Measurements from ENCODE around the gene CD274. TPM values are rescaled to one million over a fixed set of nuclear protein-coding genes. Genes with fewer than 3 reads are reported as not detected.

Gene CD274
- total RNA-seq, 1 experiment from 2014 or later = 0.42 TPM

GRCh38 chr9:5448461-5449435 is 1.6 kb upstream of the CD274 start:
- peaks cover 3% of the 10 kb centered on the region; the same call in 1 of the 2 replicates for H3K4me1 Mint-ChIP-seq
- H3K4me3 Mint-ChIP-seq = no peak overlapping the region
- H3K36me3 Mint-ChIP-seq = no peaks in the 10 kb centered on the region
- TF ChIP-seq, protein P1, sequence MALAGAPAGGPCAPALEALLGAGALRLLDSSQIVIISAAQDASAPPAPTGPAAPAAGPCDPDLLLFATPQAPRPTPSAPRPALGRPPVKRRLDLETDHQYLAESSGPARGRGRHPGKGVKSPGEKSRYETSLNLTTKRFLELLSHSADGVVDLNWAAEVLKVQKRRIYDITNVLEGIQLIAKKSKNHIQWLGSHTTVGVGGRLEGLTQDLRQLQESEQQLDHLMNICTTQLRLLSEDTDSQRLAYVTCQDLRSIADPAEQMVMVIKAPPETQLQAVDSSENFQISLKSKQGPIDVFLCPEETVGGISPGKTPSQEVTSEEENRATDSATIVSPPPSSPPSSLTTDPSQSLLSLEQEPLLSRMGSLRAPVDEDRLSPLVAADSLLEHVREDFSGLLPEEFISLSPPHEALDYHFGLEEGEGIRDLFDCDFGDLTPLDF (CRISPR knock-in tag; IDR thresholded peaks at IDR 0.05) = no peak
- no peak for TF ChIP-seq SMAD4 (CRISPR knock-in tag; IDR thresholded peaks at IDR 0.05)
- ATAC-seq (no peak), DNase-seq (ENCODE audit: low spot score) (no peak)
- H3K27ac Mint-ChIP-seq = no peak overlapping the region
- ChIA-PET CTCF (interaction anchor here (1.2 to 3.3 kb wide), 3 partner anchors 11 to 260 kb away, joined by 3 to 36 read pairs (median 19); partner anchors contain the start of gene PLGRKT), POLR2A (no interaction called here)
- H3K27me3 Mint-ChIP-seq (ENCODE audit: low read depth) = peaks cover 8% of the 10 kb centered on the region; the same call in 1 of the 2 replicates
- peaks cover 4% of the 10 kb centered on the region; the same call in 1 of the 2 replicates for H3K9me3 Mint-ChIP-seq

- Mint-ChIP-seq H3K9me3 (peaks cover 4% of the 10 kb centered on the region; the same call in 1 of the 2 replicates), H3K4me3 (peak overlapping the region; percentile 71), H3K36me3 (no peaks in the 10 kb centered on the region), H3K27ac (no peak overlapping the region), H3K27me3 (ENCODE audit: low read depth) (peaks cover 6% of the 10 kb centered on the region; the same call in 1 of the 2 replicates), H3K4me1 (peaks cover 3% of the 10 kb centered on the region; the same call in 1 of the 2 replicates)
- no peak for DNase-seq (ENCODE audit: low spot score)
- CTCF ChIA-PET = interaction anchor here (0.6 to 3.3 kb wide), 27 partner anchors 7 to 691 kb away, joined by 3 to 37 read pairs (median 4); partner anchors contain the start of genes ERMP1, INSL6, PLGRKT and RIC1
- no peak for ATAC-seq
- POLR2A ChIA-PET = interaction anchor here (1.4 kb wide), 1 partner anchor 11 kb away, joined by 9 read pairs; the partner anchor contains the start of gene PLGRKT
- TF ChIP-seq RELA (CRISPR knock-in tag; IDR thresholded peaks at IDR 0.05; ENCODE audit: borderline replicate concordance) (no peak), ATF1 (CRISPR knock-in tag; IDR thresholded peaks at IDR 0.05) (no peak), ZNF416 (CRISPR knock-in tag; IDR thresholded peaks at IDR 0.05) (no peak), SMAD4 (CRISPR knock-in tag; IDR thresholded peaks at IDR 0.05) (no peak), ZNF281 (CRISPR knock-in tag; IDR thresholded peaks at IDR 0.05) (no peak), NFE2L1 (CRISPR knock-in tag; IDR thresholded peaks at IDR 0.05) (no peak), CREB1 (CRISPR knock-in tag; IDR thresholded peaks at IDR 0.05) (no peak), RORB (CRISPR knock-in tag; IDR thresholded peaks at IDR 0.05) (no peak), NFYB (CRISPR knock-in tag; conservative IDR thresholded peaks at IDR 0.05; ENCODE audit: low read depth) (no peak)
- TF ChIP-seq, protein P2, sequence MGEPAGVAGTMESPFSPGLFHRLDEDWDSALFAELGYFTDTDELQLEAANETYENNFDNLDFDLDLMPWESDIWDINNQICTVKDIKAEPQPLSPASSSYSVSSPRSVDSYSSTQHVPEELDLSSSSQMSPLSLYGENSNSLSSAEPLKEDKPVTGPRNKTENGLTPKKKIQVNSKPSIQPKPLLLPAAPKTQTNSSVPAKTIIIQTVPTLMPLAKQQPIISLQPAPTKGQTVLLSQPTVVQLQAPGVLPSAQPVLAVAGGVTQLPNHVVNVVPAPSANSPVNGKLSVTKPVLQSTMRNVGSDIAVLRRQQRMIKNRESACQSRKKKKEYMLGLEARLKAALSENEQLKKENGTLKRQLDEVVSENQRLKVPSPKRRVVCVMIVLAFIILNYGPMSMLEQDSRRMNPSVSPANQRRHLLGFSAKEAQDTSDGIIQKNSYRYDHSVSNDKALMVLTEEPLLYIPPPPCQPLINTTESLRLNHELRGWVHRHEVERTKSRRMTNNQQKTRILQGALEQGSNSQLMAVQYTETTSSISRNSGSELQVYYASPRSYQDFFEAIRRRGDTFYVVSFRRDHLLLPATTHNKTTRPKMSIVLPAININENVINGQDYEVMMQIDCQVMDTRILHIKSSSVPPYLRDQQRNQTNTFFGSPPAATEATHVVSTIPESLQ (CRISPR knock-in tag; IDR thresholded peaks at IDR 0.05) = no peak
- TF ChIP-seq, protein P3, sequence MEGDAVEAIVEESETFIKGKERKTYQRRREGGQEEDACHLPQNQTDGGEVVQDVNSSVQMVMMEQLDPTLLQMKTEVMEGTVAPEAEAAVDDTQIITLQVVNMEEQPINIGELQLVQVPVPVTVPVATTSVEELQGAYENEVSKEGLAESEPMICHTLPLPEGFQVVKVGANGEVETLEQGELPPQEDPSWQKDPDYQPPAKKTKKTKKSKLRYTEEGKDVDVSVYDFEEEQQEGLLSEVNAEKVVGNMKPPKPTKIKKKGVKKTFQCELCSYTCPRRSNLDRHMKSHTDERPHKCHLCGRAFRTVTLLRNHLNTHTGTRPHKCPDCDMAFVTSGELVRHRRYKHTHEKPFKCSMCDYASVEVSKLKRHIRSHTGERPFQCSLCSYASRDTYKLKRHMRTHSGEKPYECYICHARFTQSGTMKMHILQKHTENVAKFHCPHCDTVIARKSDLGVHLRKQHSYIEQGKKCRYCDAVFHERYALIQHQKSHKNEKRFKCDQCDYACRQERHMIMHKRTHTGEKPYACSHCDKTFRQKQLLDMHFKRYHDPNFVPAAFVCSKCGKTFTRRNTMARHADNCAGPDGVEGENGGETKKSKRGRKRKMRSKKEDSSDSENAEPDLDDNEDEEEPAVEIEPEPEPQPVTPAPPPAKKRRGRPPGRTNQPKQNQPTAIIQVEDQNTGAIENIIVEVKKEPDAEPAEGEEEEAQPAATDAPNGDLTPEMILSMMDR (IDR thresholded peaks at IDR 0.05) = no peak
These were observed 602 bp upstream of the CD274 start for GRCh38 chr9:5449521-5450358.

Data from WTC11 (cell line).